Mucosa of rectum (tissue), 2 donors: ENCODE data around the gene PYCARD.
"Not testable (repeated sequence)": the region's sequence is repeated elsewhere in the genome, so short reads cannot be mapped to it uniquely, and the experiment has no call there.

Experiments used
- H3K27ac ChIP-seq, 2 donors: one replicate each; pipeline ENCODE4 v1.7.0; 2013; ENCODE audit warnings: inconsistent platforms in 2 of 2, low read depth in 2 of 2, low read length in 2 of 2
- H3K27me3 ChIP-seq, 2 donors: one replicate each; pipeline ENCODE4 v1.7.0; 2013; ENCODE audit warnings: low read length in 2 of 2; ENCODE audit not compliant: control insufficient read depth in 2 of 2, insufficient read depth in 2 of 2
- H3K36me3 ChIP-seq, 2 donors: one replicate each; pipeline ENCODE4 v1.7.0; 2013; ENCODE audit warnings: low read length in 2 of 2; ENCODE audit not compliant: control insufficient read depth in 2 of 2, insufficient read depth in 2 of 2
- H3K4me1 ChIP-seq, 2 donors: one replicate each; pipeline ENCODE4 v1.7.0; 2013; ENCODE audit warnings: low read length in 2 of 2, mild to moderate bottlenecking in 1 of 2; ENCODE audit not compliant: control insufficient read depth in 2 of 2, insufficient read depth in 2 of 2
- H3K4me3 ChIP-seq, 2 donors: one replicate each; pipeline ENCODE4 v1.7.0; 2013; ENCODE audit warnings: low read length in 2 of 2
- H3K9ac ChIP-seq, 2 donors: one replicate each; pipeline ENCODE4 v1.7.0; 2013; ENCODE audit warnings: low read length in 2 of 2, low read depth in 1 of 2, mild to moderate bottlenecking in 1 of 2
- H3K9me3 ChIP-seq, 2 donors: one replicate each; pipeline ENCODE4 v1.7.0; 2013; ENCODE audit warnings: low read length in 2 of 2; ENCODE audit not compliant: control insufficient read depth in 2 of 2
- donor health status: healthy.
- donor health status: Normal muscosa, but diverticular disease.

The PYCARD gene

GRCh38 chr16:31183432-31184428 lies 18.8 kb downstream of the PYCARD start:
- H3K4me1 ChIP-seq, result peaks cover 22 to 23% of the 10 kb centered on the region in 2 donors
- H3K27ac ChIP-seq, result no peak overlapping the region
- no peak overlapping the region for H3K4me3 ChIP-seq
- H3K27me3 ChIP-seq, result no peaks in the 10 kb centered on the region
- H3K9me3 ChIP-seq, result no peaks in the 10 kb centered on the region
- H3K9ac ChIP-seq, result no peak overlapping the region
- peaks cover 58 to 62% of the 10 kb centered on the region in 2 donors for H3K36me3 ChIP-seq

GRCh38 chr16:31182391-31182790 lies 20.2 kb downstream of the PYCARD start:
- Histone ChIP-seq H3K9ac (no peak overlapping the region), H3K27ac (no peak overlapping the region), H3K36me3 (peaks cover 44 to 48% of the 10 kb centered on the region in 2 donors), H3K4me1 (peaks cover 23 to 28% of the 10 kb centered on the region in 2 donors), H3K9me3 (no peaks in the 10 kb centered on the region), H3K27me3 (no peaks in the 10 kb centered on the region), H3K4me3 (peak overlapping the region in 1 of 2 donors; percentile 39)

GRCh38 chr16:31181102-31181830 lies 21.3 kb downstream of the PYCARD start:
- H3K9ac ChIP-seq, result peak overlapping the region; percentile 87 to 92
- H3K4me3 ChIP-seq, result peak overlapping the region; percentile 84 to 91
- no peaks in the 10 kb centered on the region for H3K27me3 ChIP-seq
- peaks cover 34 to 37% of the 10 kb centered on the region in 2 donors for H3K36me3 ChIP-seq
- peak overlapping the region; percentile 90 to 94 for H3K27ac ChIP-seq
- no peaks in the 10 kb centered on the region for H3K9me3 ChIP-seq
- peaks cover 23 to 28% of the 10 kb centered on the region in 2 donors for H3K4me1 ChIP-seq

- H3K9me3 ChIP-seq, result no peaks in the 10 kb centered on the region
- H3K27ac ChIP-seq, result peak within 1 kb of the TSS; percentile 90 to 94
- H3K36me3 ChIP-seq, result peaks cover 20 to 23% of the 10 kb centered on the region in 2 donors
- peak within 1 kb of the TSS; percentile 87 to 92 for H3K9ac ChIP-seq
- peak within 1 kb of the TSS; percentile 84 to 91 for H3K4me3 ChIP-seq
- H3K27me3 ChIP-seq, result no peaks in the 10 kb centered on the region
- peaks cover 23 to 28% of the 10 kb centered on the region in 2 donors for H3K4me1 ChIP-seq
Observed at GRCh38 chr16:31179747-31180459, 22.7 kb downstream of the PYCARD start, which contains the start of gene FUS. Gene FUS, plus strand, starts transcription at chr16:31180139. Its CDS starts 76 bp downstream, at chr16:31180215.

GRCh38 chr16:31179219-31179746 lies 23.3 kb downstream of the PYCARD start:
- Histone ChIP-seq H3K4me1 (peaks cover 23 to 28% of the 10 kb centered on the region in 2 donors), H3K4me3 (peak overlapping the region; percentile 84 to 91), H3K9ac (peak overlapping the region; percentile 87 to 92), H3K27ac (peak overlapping the region; percentile 90 to 94), H3K27me3 (no peaks in the 10 kb centered on the region), H3K9me3 (no peaks in the 10 kb centered on the region), H3K36me3 (peaks cover 15 to 18% of the 10 kb centered on the region in 2 donors)

- Histone ChIP-seq H3K27me3 (no peaks in the 10 kb centered on the region), H3K4me3 (no peak overlapping the region), H3K36me3 (no peaks in the 10 kb centered on the region), H3K9ac (no peak overlapping the region), H3K9me3 (no peaks in the 10 kb centered on the region), H3K4me1 (peaks cover 17 to 18% of the 10 kb centered on the region in 2 donors), H3K27ac (no peak overlapping the region)
Observed at GRCh38 chr16:31177136-31177535, 25.4 kb downstream of the PYCARD start.

GRCh38 chr16:31170048-31170447 lies 32.5 kb downstream of the PYCARD start:
- not testable (repeated sequence) for H3K27ac ChIP-seq, H3K4me1 ChIP-seq, H3K36me3 ChIP-seq, H3K27me3 ChIP-seq, H3K9ac ChIP-seq, H3K9me3 ChIP-seq, H3K4me3 ChIP-seq

GRCh38 chr16:31168848-31169247 lies 33.7 kb downstream of the PYCARD start:
- Histone ChIP-seq H3K27me3 (no peaks in the 10 kb centered on the region), H3K4me3 (no peak overlapping the region), H3K36me3 (no peaks in the 10 kb centered on the region), H3K9me3 (no peaks in the 10 kb centered on the region), H3K27ac (no peak overlapping the region), H3K4me1 (no peaks in the 10 kb centered on the region), H3K9ac (no peak overlapping the region)

- Histone ChIP-seq H3K27ac (no peak overlapping the region), H3K27me3 (no peaks in the 10 kb centered on the region), H3K4me3 (no peak overlapping the region), H3K9ac (no peak overlapping the region), H3K9me3 (no peaks in the 10 kb centered on the region), H3K36me3 (no peaks in the 10 kb centered on the region), H3K4me1 (no peaks in the 10 kb centered on the region)
Observed at GRCh38 chr16:31167315-31167714, 35.2 kb downstream of the PYCARD start.
